ENCODE measurements around the gene RANBP3. TPM values are rescaled to one million over a fixed set of nuclear protein-coding genes. Genes with fewer than 3 reads are reported as not detected.

The RANBP3 gene
- total and polyA plus RNA-seq, 2 experiments from 2014 or later, result 40.2 to 98.3 TPM

GRCh38 chr19:5993201-5993600, 15.3 kb upstream of the RANBP3 start:
- Mint-ChIP-seq H3K4me3 (no peak overlapping the region), H3K4me1 (peaks cover 10% of the 10 kb centered on the region), H3K27ac (no peak overlapping the region), H3K9me3 (peaks cover 2% of the 10 kb centered on the region; the same call in 2 of the 3 replicates), H3K27me3 (ENCODE audit: insufficient read depth, low read depth, poor library complexity) (peaks cover 17% of the 10 kb centered on the region), H3K36me3 (ENCODE audit: low read depth) (no peaks in the 10 kb centered on the region; the same call in 2 of the 3 replicates)
- Histone ChIP-seq H3K27me3 (ENCODE audit: insufficient read depth) (no peaks in the 10 kb centered on the region), H3K79me2 (replicated peaks; ENCODE audit: insufficient read depth) (no peaks in the 10 kb centered on the region), H3K4me3 (no peak overlapping the region), H3K27ac (ENCODE audit: low read depth) (0 out of 2 replicates have a peak overlapping the region, but pooled peaks have one; percentile 26), H3K4me2 (no peak overlapping the region), H3K36me3 (ENCODE audit: insufficient read depth) (no peaks in the 10 kb centered on the region), H3K9me2 (ENCODE audit: insufficient read depth) (no peaks in the 10 kb centered on the region), H3K4me1 (ENCODE audit: insufficient read depth) (no peaks in the 10 kb centered on the region; the same call in 1 of the 2 replicates), H4K20me1 (replicated peaks; ENCODE audit: insufficient read depth) (no peaks in the 10 kb centered on the region), H2AFZ (no peak overlapping the region), H3F3A (replicated peaks; ENCODE audit: low read depth) (0 out of 2 replicates have a peak, but pooled peaks cover 4% of the 10 kb centered on the region)
- TF ChIP-seq NANOG (IDR thresholded peaks at IDR 0.05; ENCODE audit: borderline replicate concordance) (no peak), REST (IDR thresholded peaks at IDR 0.05; ENCODE audit: unreplicated experiment) (no peak), POLR2AphosphoS5 (IDR thresholded peaks at IDR 0.05; ENCODE audit: low read depth) (no peak), ZNF331 (CRISPR knock-in tag; IDR thresholded peaks at IDR 0.05; ENCODE audit: low read depth) (no peak), ZNF114 (CRISPR knock-in tag; IDR thresholded peaks at IDR 0.05) (no peak)
- ATAC-seq (no peak), DNase-seq (ENCODE audit: low spot score) (no peak)

GRCh38 chr19:5992756-5993155, 14.8 kb upstream of the RANBP3 start:
- Mint-ChIP-seq H3K4me3 (no peak overlapping the region), H3K36me3 (ENCODE audit: low read depth) (no peaks in the 10 kb centered on the region; the same call in 2 of the 3 replicates), H3K27me3 (ENCODE audit: insufficient read depth, low read depth, poor library complexity) (peaks cover 17% of the 10 kb centered on the region), H3K4me1 (peaks cover 10% of the 10 kb centered on the region), H3K9me3 (peaks cover 2% of the 10 kb centered on the region; the same call in 2 of the 3 replicates), H3K27ac (no peak overlapping the region)
- H3K4me1 ChIP-seq (ENCODE audit: insufficient read depth), result peaks cover under 1% of the 10 kb centered on the region; the same call in 1 of the 2 replicates
- no peak overlapping the region for H2AFZ ChIP-seq
- ATAC-seq (no peak), DNase-seq (ENCODE audit: low spot score) (no peak)
- 0 out of 2 replicates have a peak, but pooled peaks cover 4% of the 10 kb centered on the region for H3F3A ChIP-seq (replicated peaks; ENCODE audit: low read depth)
- H3K4me3 ChIP-seq, result no peak overlapping the region
- H3K9me2 ChIP-seq (ENCODE audit: insufficient read depth), result no peaks in the 10 kb centered on the region
- no peaks in the 10 kb centered on the region for H3K36me3 ChIP-seq (ENCODE audit: insufficient read depth)
- no peak overlapping the region for H3K4me2 ChIP-seq
- no peaks in the 10 kb centered on the region for H3K27me3 ChIP-seq (ENCODE audit: insufficient read depth)
- no peaks in the 10 kb centered on the region for H3K79me2 ChIP-seq (replicated peaks; ENCODE audit: insufficient read depth)
- 0 out of 2 replicates have a peak overlapping the region, but pooled peaks have one; percentile 26 for H3K27ac ChIP-seq (ENCODE audit: low read depth)
- no peaks in the 10 kb centered on the region for H4K20me1 ChIP-seq (replicated peaks; ENCODE audit: insufficient read depth)
- TF ChIP-seq ETS1 (IDR thresholded peaks at IDR 0.05), result no peak
- no peak for TF ChIP-seq CREB1 (CRISPR knock-in tag; IDR thresholded peaks at IDR 0.05; ENCODE audit: low read depth)
- TF ChIP-seq CTCF (conservative IDR thresholded peaks at IDR 0.05; ENCODE audit: low read depth in 2 of 2), result no peak
- no peak for TF ChIP-seq ZNF462 (CRISPR knock-in tag; IDR thresholded peaks at IDR 0.05)
- TF ChIP-seq ZNF114 (CRISPR knock-in tag; IDR thresholded peaks at IDR 0.05), result no peak
